Adrenal gland (tissue), 12 donors: Measurements from ENCODE around the gene RASSF7. TPM values are rescaled to one million over a fixed set of nuclear protein-coding genes. Genes with fewer than 3 reads are reported as not detected.

ENCODE experiments used
- DNase-seq, 7 donors: peaks; one replicate each; pipeline ENCODE4 v3.0.0-alpha.2; 2019 to 2020
- H3K27ac ChIP-seq, 5 donors: fragments of 200-600 bp; sonication (generic) in 4 of 5; 1 replicate in 3 of 5; 2 replicates in 2 of 5; pipeline versions ENCODE4 v1.5.1 to v1.8.0; 2016 to 2020; ENCODE audit warnings: mild to moderate bottlenecking in 1 of 5
- H3K27me3 ChIP-seq: fragments of 200-600 bp; 2 replicates; pipeline ENCODE4 v1.8.0; 2021
- H3K36me3 ChIP-seq, 2 donors: fragments of 200-600 bp; replicated peaks in 1 of 2; 1 replicate in 1 of 2; 2 replicates in 1 of 2; pipeline versions ENCODE4 v1.5.1 to v1.8.0; 2018 to 2022
- H3K4me1 ChIP-seq, 2 donors: fragments of 200-600 bp; replicated peaks in 1 of 2; 1 replicate in 1 of 2; 2 replicates in 1 of 2; pipeline versions ENCODE4 v1.5.1 to v1.8.0; 2018 to 2021
- H3K4me3 ChIP-seq, 4 donors: fragments of 200-600 bp; sonication (generic) in 3 of 4; one replicate each; pipeline ENCODE4 v1.5.1; 2016 to 2018
- H3K9me3 ChIP-seq, 3 donors: fragments of 200-600 bp; sonication (generic) in 1 of 3; replicated peaks in 1 of 3; 1 replicate in 2 of 3; 2 replicates in 1 of 3; pipeline versions ENCODE4 v1.5.1 to v1.8.0; 2016 to 2021
- CTCF ChIP-seq, 6 experiments: fragments of 450-650 bp in 4 of 6; fragments of 200-600 bp in 2 of 6; sonication (generic) in 1 of 6; IDR thresholded peaks; 1 replicate in 5 of 6; 2 replicates in 1 of 6; pipeline versions ENCODE4 v1.5.1 to v1.8.0; 2016 to 2021; ENCODE audit warnings: antibody characterized with exemption in 6 of 6, mild to moderate bottlenecking in 2 of 6, moderate library complexity in 1 of 6
- POLR2A ChIP-seq, 2 donors: fragments of 450-650 bp; IDR thresholded peaks; one replicate each; pipeline ENCODE4 v1.6.1; 2017; ENCODE audit warnings: antibody characterized with exemption in 2 of 2, mild to moderate bottlenecking in 2 of 2, moderate library complexity in 1 of 2
- WGBS, 4 donors: extraction: QIAGEN DNeasy Blood & Tissue Kit in 2 of 4; methylation state at CpG; one replicate each; pipeline versions ENCODE4 v1.1.5 to v1.1.7; 2013 to 2017; 5-methylcytosine and 5-hydroxymethylcytosine counted together
- intact Hi-C, 2 donors: fragments of 100-400 bp; cut with DNase I; formaldehyde crosslinking; loops; one replicate each; pipeline versions ENCODE4 v1.14.1 to v1.15.0; 2022 to 2023
- polyA plus RNA-seq, 3 donors: library from polyadenylated mRNA; stranded (reverse); fragments of 200-250 nt in 2 of 3; fragments of 350-450 nt in 1 of 3; fragmentation: Illumina TruSeq in 1 of 3; extraction: RNeasy Lipid Tissue Mini Kit (QIAGEN cat#74804) in 1 of 3; gene quantifications; one replicate each; pipeline ENCODE4 v1.2.3, GENCODE V29; 2013 to 2014
- total RNA-seq, 9 donors: library from RNA; depleted of rRNA in 4 of 9; stranded (reverse); fragments of >200 nt in 4 of 9; fragments of 120-200 nt in 1 of 9; fragmentation: NEBNext Ultra II Directional in 1 of 9; extraction: Animal tissue kit (Norgen Biotek cat#: 25700) in 1 of 9; gene quantifications; one replicate each; pipeline versions ENCODE4 v1.1.0 to v1.2.4, GENCODE V29; 2013 to 2023
- donor health status: healthy with polysubstance abuse.
- donor health status: Bipolar disorder and iron deficiency.
- donor health status: DM: yes; HTN: yes; CAD: no.
- donor health status: DM: no; HTN: no; CAD: no.
- donor health status: DM: no; HTN: no; CAD: no.
- donor health status: DM: yes; HTN: yes; CAD: no.

Gene RASSF7
- total and polyA plus RNA-seq, 12 donors = 0.33 to 19.9 (median 7.8) TPM

- intact Hi-C loops = no loop called here
- no peak for DNase-seq
These were observed 31.7 kb upstream of the RASSF7 start for GRCh38 chr11:528815-529727.

GRCh38 chr11:529728-530411, 30.9 kb upstream of the RASSF7 start:
- peaks cover 6 to 8% of the 10 kb centered on the region in 2 donors for H3K4me1 ChIP-seq
- no peaks in the 10 kb centered on the region for H3K9me3 ChIP-seq
- H3K27ac ChIP-seq = no peak overlapping the region
- WGBS, 4 donors = 83 to 90% (median 86%) methylated on average over 5 to 18 of the region's 18 CpGs
- H3K36me3 ChIP-seq = peaks cover 0 to 27% of the 10 kb centered on the region in 2 donors
- H3K4me3 ChIP-seq = no peak overlapping the region
- TF ChIP-seq CTCF (IDR thresholded peaks at IDR 0.05) = no peak
- no peak for TF ChIP-seq POLR2A (IDR thresholded peaks at IDR 0.05)
- H3K27me3 ChIP-seq = no peaks in the 10 kb centered on the region
- no peak for DNase-seq
- intact Hi-C loops = no loop called here

More at GRCh38 chr11:528815-529727, 31.7 kb upstream of the RASSF7 start:
- peaks cover 0 to 27% of the 10 kb centered on the region in 2 donors for H3K36me3 ChIP-seq
- H3K27ac ChIP-seq = no peak overlapping the region
- H3K9me3 ChIP-seq = no peaks in the 10 kb centered on the region
- H3K4me3 ChIP-seq = no peak overlapping the region
- TF ChIP-seq POLR2A (IDR thresholded peaks at IDR 0.05) = no peak
- WGBS, 4 donors = 70 to 100% (median 75%) methylated on average over 1 to 29 of the region's 29 CpGs
- H3K4me1 ChIP-seq = peaks cover 0 to 2% of the 10 kb centered on the region in 2 donors
- no peaks in the 10 kb centered on the region for H3K27me3 ChIP-seq

- WGBS, 4 donors = 88 to 92% (median 90%) methylated on average over 16 to 28 of the region's 28 CpGs
- DNase-seq = no peak
- intact Hi-C loops = no loop called here
These were observed 29.6 kb upstream of the RASSF7 start for GRCh38 chr11:530960-531831.

More at GRCh38 chr11:530960-531831, 29.6 kb upstream of the RASSF7 start:
- Histone ChIP-seq H3K9me3 (no peaks in the 10 kb centered on the region), H3K4me1 (peaks cover 10 to 12% of the 10 kb centered on the region in 2 donors), H3K4me3 (no peak overlapping the region), H3K36me3 (peaks cover 0 to 27% of the 10 kb centered on the region in 2 donors), H3K27ac (no peak overlapping the region), H3K27me3 (no peaks in the 10 kb centered on the region)
- TF ChIP-seq POLR2A (IDR thresholded peaks at IDR 0.05) = no peak
- TF ChIP-seq CTCF (IDR thresholded peaks at IDR 0.05) = no peak
